ENCODE results near the gene EEF1G. TPM values are rescaled to one million over a fixed set of nuclear protein-coding genes. Genes with fewer than 3 reads are reported as not detected.

Gene EEF1G
- total and polyA plus RNA-seq, 2 of the 13 experiments (the other 11 are each of a cell fraction or from before 2014, with no cell fraction given), result 1,787 to 2,144 TPM

GRCh38 chr11:62546244-62546928 is 27.3 kb downstream of the EEF1G start, which contains the start of gene AHNAK (continued):
- TF ChIP-seq POLR2A (IDR thresholded peaks at IDR 0.05; ENCODE audit: insufficient read depth in 1 of 2, low read depth in 2 of 2, low read length in 2 of 2), result peak in 1 of 2 experiments; percentile 56; a peak in 2 of 4 replicates
- no peak for TF ChIP-seq FOXP1 (IDR thresholded peaks at IDR 0.05)
- TF ChIP-seq FOXP1 (CRISPR knock-in tag; IDR thresholded peaks at IDR 0.05), result no peak
- TF ChIP-seq SETDB1 (CRISPR knock-in tag; IDR thresholded peaks at IDR 0.05; ENCODE audit: borderline replicate concordance), result no peak
- TF ChIP-seq ZBTB38 (CRISPR knock-in tag; IDR thresholded peaks at IDR 0.05), result no peak
- TF ChIP-seq ZGPAT (CRISPR knock-in tag; IDR thresholded peaks at IDR 0.05), result no peak; the same call in 1 of the 2 replicates
- TF ChIP-seq SIX4 (CRISPR knock-in tag; IDR thresholded peaks at IDR 0.05), result no peak
- no peak; the same call in 1 of the 2 replicates for TF ChIP-seq MXD1 (CRISPR knock-in tag; IDR thresholded peaks at IDR 0.05)
- no peak for TF ChIP-seq ZNF264 (CRISPR knock-in tag; IDR thresholded peaks at IDR 0.05)
- peak; percentile 41; the same call in 1 of the 2 replicates for TF ChIP-seq ZBTB7A (CRISPR knock-in tag; IDR thresholded peaks at IDR 0.05)
- no peak for TF ChIP-seq NR0B2 (CRISPR knock-in tag; IDR thresholded peaks at IDR 0.05)
- peak; percentile 46; the same call in 1 of the 2 replicates for TF ChIP-seq TSC22D2 (CRISPR knock-in tag; IDR thresholded peaks at IDR 0.05; ENCODE audit: borderline replicate concordance)
- TF ChIP-seq ATF2 (CRISPR knock-in tag; IDR thresholded peaks at IDR 0.05), result no peak
- TF ChIP-seq ATM (IDR thresholded peaks at IDR 0.05; ENCODE audit: borderline replicate concordance), result no peak
- peak; percentile 88 for TF ChIP-seq UBTF (CRISPR knock-in tag; IDR thresholded peaks at IDR 0.05)
- no peak; the same call in 1 of the 2 replicates for TF ChIP-seq MEIS1 (CRISPR knock-in tag; IDR thresholded peaks at IDR 0.05; ENCODE audit: borderline replicate concordance)
- no peak for TF ChIP-seq ZNF598 (CRISPR knock-in tag; IDR thresholded peaks at IDR 0.05; ENCODE audit: borderline replicate concordance)
- 0 out of 2 replicates have a peak, but pooled peaks have one; percentile 33 for TF ChIP-seq ZNF431 (CRISPR knock-in tag; IDR thresholded peaks at IDR 0.05; ENCODE audit: borderline replicate concordance, low read depth)
- no peak; the same call in 1 of the 2 replicates for TF ChIP-seq THRA (CRISPR knock-in tag; IDR thresholded peaks at IDR 0.05; ENCODE audit: borderline replicate concordance)
- no peak for TF ChIP-seq RELA (CRISPR knock-in tag; IDR thresholded peaks at IDR 0.05)
- TF ChIP-seq CREM (IDR thresholded peaks at IDR 0.05), result no peak
- no peak for TF ChIP-seq CREM (CRISPR knock-in tag; IDR thresholded peaks at IDR 0.05)
- no peak for TF ChIP-seq TBX3 (IDR thresholded peaks at IDR 0.05; ENCODE audit: borderline replicate concordance)
- TF ChIP-seq ZNF24 (IDR thresholded peaks at IDR 0.05), result no peak

Data from HepG2 (cell line).